DMS79 treated with DMSO at 0.1 percent for 48 hours (cell line): ENCODE results near the gene CCDC136.

Experiments
- DNase-seq: peaks from one replicate; lab custom pipeline; 2025; lab: John Stamatoyannopoulos, UW

The CCDC136 gene

DNA sequence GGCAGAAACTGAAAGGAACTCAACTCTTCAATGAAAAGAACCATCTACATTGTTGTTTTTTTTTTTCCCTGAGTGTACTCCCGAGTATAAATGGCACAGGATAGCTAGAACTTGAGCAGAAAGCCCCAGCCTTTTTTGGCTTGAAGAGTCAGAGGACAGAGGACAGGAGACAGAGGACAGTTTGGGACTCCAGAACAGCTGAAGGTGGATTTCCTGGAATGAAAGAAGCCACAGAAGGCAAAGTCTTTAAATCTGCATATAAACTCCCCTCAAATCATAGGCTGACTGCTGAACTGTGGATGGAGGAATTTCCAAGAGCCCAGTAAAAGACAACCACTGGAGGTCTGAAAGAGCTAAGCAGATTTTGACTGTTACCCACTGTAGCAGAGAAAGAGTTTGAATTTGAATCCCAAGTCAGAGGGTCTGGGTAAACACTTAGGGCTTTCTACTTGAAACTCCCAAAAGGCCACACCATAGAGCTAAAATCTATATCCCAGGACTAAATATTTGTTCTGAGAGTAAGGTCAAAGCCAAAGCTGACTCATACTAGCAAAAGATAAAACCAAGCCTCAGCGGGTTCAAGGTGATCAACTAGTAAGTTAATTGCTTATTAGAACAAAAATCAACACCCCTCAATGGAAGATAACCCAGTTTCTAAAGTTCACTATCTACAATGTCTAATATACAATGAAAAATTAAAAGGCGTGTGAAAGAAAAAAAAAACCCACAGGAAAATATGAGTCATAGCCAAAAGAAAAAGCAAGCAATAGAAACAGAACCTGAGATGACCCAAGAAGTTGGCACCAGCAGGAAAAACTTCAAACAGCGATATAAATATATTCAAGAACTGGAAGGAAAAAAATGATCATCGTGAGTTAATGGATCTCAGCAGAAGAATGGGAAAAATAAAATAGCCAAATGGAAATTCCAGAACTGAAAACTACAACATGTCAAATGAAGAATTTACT is 14.3 kb upstream of the CCDC136 start:
- DNase-seq, result no peak

- no peak for DNase-seq
Observed at GRCh38 chr7:128778946-128779345, 12.8 kb upstream of the CCDC136 start.

- no peak for DNase-seq
Observed at GRCh38 chr7:128781126-128781525, 10.6 kb upstream of the CCDC136 start.

GRCh38 chr7:128781851-128782250 is 9.9 kb upstream of the CCDC136 start:
- DNase-seq, result no peak

DNA sequence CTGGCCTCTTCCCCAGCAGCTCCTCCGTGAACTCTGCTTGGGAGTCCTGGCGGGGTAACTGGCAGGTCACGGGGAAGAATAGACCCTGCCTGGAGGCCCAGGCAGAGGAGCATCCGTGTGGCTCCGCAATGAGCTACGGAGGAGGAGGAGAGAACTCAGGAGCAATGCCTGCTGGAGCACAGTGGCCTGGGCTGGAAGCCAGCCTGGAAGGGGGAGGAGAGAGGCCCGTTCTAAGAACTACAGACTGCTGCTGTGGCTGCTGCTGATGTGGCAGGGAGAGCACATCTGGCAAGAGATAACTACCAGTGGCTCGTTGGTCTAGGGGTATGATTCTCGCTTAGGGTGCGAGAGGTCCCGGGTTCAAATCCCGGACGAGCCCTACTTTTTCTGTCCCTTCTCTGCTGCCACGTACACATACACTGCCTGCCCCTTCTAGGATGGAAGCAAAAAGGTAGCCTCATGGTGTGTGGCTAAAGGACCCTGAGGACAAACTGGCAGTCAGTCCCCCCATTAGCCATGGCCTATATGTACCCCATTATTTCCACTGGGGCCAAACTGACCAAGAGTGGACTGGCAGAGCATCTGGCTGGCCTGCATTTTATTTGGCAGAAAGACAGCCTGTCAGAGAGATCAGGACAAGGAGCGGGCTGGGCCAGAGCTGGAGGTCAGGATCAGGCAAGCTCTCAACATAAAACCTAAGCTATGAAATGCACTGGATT is 8.5 kb upstream of the CCDC136 start:
- DNase-seq, result no peak

DNA sequence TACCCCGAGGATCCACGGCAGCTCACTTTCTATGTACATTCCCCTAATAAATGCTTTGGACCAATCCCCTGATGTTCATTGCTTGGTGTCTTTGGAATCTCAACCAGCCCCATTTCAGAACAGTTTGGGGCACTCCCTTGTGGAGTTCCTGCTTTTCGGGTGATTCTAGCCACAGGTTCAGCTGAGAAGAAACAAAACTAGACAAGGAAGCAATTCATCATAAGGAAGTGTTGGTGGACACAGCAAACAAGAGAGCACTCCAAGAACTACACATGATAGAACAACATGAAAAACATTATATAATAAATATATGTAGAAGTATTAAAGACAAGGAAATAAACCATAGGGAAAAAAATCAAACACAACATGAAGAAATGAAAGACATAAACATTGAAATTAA is 6.0 kb upstream of the CCDC136 start:
- DNase-seq, result no peak

- DNase-seq, result no peak
Observed at GRCh38 chr7:128788446-128789412, 3.0 kb upstream of the CCDC136 start.

- no peak for DNase-seq
Observed at GRCh38 chr7:128790315-128791041, 1.3 kb upstream of the CCDC136 start.

DNA sequence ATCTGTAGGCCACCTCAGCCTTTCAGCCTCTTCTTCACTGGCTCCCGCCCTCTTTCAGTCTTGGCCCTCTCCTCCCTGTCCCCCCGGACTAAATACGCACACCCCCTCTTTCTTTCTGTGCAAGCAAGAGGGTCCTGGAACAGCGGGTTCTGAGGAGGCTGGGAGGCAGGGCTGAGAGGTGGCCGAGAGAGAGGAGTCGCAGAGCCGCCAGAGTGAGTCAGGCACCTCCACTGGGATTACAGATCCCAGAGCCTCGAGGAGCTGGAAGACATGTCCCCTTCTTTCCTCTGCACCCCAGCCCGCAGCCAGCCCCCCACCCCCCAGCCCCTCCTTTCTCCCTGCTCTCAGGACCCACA is 182 bp downstream of the CCDC136 start:
- no peak for DNase-seq

DNA sequence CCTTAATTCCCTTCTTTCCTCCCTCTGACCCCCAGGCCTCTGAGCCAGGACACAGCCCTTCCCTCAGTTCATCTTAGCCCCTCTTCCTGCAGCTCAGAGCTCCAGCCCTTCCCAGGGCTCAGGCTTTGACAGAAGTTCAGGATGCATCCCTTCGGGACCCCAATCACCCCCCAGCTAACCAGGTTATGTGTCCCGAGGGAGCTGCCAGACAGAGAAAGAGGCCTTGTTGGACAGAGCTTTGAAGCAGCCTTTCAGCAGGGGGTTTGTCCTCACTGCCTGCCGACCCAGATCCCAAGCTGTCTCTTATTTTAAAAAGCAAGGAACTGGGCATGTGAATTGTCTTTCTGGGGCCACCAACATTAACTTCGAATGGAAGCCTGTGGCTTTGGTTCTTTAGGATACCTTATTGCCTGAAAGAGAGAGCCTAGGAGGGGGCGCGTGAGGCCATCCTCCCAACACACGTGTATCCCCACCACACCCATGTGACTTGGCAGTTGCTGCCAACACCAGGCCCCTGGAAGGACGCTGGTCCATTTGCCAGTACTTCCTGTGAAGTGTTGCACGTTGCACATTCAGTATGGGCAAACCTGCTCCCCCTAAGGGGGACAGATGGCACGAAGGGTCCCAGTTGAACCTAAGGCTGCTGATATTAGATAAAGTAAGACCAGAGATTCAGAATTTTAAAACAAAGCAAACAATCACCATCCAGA is 858 bp downstream of the CCDC136 start:
- no peak for DNase-seq

DNA sequence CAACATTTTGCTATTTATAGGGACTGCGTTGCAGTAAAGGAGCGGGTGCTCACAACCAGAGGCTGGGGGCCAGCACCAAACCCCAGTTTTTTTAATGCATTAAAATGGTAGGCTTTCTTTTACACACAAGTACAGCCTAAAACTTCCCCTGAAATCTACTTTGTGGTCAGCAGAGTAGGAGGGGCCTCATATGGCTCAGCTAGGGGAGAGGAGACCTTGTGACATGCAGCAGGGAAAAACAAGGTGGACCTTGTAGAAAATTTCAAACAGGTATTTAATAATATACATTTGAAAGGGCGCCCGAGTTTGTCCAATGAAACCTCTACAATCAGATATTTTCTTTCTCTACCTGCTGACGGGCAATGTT is 1.4 kb downstream of the CCDC136 start:
- DNase-seq, result no peak

GRCh38 chr7:128794020-128794419 is 2.3 kb downstream of the CCDC136 start:
- no peak for DNase-seq

DNA sequence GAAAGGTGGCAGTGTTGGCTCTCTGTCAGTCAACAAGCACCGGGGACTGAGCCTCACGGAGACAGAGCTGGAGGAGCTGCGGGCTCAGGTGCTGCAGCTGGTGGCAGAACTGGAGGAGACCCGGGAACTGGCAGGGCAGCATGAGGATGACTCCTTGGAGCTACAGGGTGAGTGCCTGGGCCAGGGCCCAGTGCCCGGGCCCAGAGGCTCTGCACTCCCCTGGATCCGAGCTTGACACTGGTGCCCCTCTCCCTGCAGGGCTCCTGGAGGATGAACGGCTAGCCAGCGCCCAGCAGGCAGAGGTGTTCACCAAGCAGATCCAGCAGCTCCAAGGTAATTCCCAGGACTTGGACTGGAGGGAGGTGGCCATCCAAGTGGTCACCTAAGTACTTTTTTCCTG is 2.7 kb downstream of the CCDC136 start:
- DNase-seq, result no peak

GRCh38 chr7:128795129-128795528 is 3.4 kb downstream of the CCDC136 start:
- DNase-seq, result no peak

DNA sequence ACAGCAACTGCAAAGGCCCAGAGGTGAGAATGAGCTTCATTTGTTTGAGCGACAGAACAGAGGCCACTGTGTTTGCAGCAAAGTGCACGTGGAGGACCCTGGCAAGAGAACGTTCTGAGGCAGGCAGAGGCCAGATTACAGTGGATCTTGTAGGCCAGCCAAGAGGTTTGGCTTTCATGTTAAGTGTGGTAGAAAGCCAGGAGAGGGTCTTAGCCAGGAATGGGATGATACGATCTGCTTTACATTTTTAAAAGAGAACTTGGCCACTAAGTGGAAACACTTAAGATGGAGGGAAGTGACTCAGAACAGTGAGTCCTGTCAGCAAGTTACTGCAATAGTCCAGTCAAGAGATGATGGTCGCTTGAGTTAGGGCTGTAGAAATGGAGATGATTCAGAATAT is 4.6 kb downstream of the CCDC136 start:
- DNase-seq, result peak; percentile 23

DNA sequence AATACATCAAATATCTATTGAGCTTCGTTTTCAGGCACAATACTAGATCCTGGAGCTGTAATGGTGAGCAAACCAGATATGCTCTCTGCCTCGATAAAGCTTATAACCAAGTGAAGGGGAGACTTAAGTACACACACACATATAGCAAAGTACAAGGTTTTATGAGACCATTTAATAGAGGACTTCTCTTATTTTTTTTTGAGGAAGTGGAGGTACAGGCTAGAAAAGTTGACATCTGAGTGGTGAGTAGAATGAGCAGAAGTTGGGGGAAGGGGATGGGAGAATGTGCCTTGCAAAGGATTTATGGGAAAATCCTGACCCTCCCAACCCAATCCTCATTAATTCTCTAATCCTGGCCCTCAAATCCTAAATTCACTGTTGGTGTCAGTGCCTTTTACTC is 7.7 kb downstream of the CCDC136 start:
- no peak for DNase-seq

GRCh38 chr7:128800567-128800966 is 8.8 kb downstream of the CCDC136 start:
- DNase-seq, result no peak

DNA sequence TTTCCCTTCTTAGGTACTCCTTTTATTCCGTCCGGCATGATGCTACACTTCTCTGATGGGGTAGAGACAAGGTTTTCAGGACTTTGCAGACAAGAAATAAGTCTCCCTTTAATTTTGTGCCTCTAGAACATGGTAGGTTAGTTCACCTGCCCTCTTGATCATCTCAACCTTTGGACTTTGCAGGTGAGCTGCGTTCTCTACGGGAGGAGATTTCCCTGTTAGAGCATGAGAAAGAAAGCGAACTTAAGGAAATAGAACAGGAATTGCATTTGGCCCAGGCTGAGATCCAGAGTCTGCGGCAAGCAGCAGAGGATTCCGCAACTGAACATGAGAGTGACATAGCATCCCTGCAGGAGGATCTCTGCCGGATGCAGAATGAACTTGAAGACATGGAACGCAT is 9.2 kb downstream of the CCDC136 start:
- no peak for DNase-seq

DNA sequence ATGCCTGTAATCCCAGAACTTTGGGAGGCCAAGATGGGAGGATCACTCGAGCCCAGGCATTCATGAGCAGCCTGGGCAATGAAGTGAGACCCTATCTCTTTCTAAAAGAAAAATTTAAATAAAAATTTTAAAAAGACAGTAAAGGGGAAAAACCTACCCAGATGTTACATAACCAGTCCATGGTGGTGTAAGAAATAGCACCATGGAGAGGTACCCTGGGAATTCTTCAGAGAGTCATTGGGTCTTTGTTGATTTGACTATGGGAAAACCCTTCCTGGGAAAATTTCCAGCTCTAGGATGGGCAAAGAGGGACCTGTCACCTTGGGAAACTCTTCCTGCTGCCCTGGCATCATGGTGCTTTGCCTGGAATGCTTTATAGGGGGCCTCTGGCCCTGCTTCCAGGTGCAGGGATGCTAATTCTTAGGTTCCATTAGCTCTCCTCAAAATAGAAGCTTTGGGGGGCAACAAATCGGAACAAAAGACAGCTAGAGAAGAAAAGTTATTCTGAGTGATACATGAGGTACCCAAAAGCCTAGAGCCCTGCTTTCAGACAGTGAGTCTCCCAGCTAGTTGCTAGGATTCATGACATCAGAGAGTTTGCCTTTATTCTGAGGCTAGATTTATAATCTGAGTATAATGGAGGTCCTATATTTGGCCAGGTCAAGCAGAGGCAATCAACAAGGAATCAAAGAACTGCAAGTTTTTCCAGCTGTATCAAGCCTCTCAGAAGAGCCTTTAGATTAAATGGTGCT is 10.1 kb downstream of the CCDC136 start:
- DNase-seq, result no peak

DNA sequence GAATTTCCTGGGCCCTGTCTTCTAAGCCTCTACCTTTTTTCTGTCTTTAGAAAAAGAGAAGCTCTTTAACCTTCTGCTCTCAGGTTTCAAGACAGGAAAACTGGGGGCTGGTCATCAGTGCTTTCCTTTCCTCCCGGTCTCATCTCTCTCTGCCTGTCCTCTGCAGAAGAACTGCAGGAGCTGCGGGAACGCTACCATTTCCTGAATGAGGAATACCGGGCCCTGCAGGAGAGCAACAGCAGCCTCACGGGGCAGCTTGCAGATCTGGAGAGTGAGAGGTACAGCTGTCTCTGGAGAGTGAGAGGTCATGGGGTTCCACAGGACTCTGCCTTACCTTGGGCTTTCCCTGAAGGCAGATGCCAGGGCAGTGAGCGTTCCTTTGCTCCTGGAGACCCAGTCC is 12.7 kb downstream of the CCDC136 start:
- DNase-seq, result no peak
